DMS53 (cell line): ENCODE measurements around the gene VANGL1.

Experiments
- DNase-seq: peaks from one replicate; lab custom pipeline; 2025; lab: John Stamatoyannopoulos, UW

The VANGL1 gene

DNA sequence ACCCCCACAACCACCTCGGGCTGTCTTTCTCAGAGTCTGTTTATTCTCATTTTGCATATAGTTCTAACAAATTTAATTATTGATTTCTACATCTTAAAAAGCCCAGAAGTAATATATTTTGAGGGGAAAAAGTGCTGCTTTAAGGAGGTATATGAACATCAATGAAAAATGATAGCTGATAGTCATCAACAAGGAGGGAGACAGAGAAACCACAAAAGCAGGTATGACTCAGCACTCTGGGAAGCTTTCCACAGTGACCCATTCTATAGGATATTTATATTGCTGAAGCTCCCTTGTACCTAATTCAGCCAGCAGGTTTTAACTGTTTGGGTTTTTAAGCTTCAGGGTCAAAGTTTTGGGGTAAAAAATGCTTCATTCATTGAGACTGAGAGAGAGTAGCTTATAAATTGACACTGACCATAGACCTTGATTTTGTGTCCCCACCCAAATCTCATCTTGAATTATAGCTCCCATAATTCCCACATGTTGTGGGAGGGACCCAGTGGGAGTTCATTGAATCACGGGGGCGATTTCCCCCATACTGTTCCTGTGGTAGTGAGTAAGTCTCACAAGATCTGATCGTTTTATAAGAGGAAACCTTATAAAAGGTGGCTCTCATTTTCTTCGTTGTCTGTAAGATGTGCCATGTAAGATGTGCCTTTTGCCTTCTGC is 27.4 kb downstream of the VANGL1 start:
- DNase-seq: peak; percentile 40

DNA sequence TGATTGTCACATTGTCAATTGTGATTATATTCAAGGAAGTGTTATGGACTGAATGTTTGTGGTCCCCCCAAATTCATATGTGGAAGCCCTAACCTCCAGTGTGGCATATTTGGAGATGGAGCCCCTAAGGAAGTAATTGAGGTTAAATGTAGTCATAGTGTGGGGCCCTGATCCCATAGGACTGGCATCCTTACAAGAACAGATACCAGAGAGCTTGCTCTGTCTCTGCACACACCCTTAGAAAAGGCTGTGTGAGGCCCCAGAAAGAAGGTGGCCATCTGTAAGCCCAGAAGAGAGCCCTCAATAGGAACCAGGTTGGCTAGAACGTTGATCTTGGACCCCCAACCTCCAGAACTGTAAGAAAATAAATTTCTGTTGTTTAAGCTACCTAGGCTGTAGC is 28.1 kb downstream of the VANGL1 start:
- no peak for DNase-seq

DNA sequence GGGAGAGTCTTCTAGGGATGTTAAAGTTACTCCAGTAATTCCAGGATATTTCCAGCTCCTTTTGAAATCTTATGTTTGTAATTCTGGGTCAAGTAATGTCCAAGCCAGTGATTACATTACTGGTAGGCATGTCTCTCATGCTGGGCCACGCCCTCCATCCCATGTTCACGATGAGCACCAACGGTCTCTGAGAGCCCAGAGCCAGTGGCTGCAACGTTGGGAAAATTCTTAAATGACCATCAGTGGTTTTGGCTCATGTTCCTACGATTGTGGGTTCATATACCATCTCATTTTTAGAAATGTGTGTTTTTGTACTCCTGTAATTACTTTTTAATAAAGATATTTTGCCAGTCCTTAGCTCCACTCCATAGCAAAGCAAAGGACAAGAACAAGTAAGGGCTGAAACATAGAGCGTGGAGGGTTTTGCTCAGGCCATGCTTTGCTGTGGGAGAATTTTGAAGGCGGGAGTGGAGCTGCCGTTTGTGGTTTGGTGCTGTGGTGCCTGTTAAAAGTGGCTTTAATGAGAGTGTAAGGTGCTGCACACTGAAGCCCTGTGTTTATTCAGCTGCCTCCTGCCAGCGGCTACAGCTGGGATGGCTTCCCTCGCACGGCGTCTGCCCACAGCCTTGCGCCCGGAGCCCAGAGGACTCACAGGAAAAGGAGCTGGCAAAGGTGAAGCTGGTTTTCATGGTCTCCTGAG is 28.9 kb downstream of the VANGL1 start:
- DNase-seq: peak; percentile 82

DNA sequence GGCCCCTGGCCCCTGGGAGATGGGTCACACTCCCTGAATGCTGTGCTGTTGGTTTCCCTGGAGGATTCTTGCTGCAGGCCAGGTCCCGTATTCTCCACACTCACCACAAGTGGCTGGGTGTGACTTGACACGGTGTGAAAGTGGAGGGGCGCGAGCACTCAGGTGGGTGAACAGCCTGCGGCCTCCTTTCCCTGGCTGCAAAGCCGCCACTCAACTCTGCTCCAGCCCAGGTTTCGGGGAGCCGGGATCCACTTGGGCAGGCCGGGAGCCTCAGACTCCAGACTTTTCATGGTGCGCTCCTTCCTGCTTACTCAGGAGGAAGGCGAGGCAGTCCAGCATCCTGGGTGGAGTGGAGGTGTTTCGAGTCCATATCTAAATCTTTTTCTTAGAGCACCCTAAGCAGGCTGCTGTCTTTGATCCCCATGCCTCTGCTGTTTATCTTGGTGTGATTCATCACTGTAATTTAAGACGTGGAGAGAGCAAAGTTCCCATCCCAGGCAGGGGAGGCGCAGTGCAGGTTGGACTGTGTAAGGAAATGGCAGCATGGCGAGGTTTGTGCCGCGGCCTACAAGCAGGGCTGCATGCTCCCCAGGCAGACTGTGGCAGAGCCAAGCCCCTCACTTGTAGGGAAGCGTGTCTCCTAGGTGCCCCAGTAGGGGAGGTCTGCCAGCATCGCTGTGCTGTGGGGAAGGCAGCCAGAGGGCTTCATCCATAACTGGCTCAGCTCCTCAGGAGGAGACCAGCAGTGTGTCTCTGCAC is 29.6 kb downstream of the VANGL1 start:
- peak; percentile 69 for DNase-seq

DNA sequence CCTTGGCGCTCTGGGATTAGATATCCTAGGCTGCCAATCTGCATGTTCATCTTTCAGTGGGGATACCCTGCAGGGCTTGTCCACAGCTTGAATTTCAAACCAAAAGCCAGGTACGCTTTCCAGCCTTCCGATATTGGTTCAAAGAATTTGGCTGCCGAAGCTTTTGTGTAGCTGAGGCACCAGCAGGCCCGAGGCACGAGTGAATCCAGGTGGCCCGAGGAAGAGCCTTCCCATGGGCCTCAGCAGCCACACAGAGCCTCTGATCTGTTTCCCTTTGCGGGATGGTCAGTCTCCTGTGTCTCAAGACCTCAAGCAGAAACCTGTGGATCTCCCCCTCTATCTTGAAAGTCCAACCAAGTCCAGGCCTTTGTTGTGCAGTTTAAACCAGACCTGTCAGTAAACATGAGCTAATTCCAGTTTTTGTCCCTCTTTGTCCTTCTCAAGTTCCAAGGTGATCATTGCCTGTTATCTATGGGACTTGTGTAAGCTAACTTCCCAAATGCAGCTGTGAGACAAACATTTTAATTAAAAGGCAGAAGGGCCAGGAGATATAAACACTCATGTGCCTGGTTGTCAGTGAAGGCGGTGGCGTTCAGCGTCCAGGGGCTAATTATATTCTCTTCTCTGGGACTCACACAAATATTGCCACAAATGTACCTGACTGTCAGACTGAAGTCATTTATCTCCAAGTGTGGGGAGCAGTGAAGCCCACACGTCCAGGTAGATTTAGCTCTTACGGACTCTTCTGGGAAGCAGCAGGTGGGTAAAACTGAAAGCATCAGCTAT is 30.6 kb downstream of the VANGL1 start:
- DNase-seq: no peak

DNA sequence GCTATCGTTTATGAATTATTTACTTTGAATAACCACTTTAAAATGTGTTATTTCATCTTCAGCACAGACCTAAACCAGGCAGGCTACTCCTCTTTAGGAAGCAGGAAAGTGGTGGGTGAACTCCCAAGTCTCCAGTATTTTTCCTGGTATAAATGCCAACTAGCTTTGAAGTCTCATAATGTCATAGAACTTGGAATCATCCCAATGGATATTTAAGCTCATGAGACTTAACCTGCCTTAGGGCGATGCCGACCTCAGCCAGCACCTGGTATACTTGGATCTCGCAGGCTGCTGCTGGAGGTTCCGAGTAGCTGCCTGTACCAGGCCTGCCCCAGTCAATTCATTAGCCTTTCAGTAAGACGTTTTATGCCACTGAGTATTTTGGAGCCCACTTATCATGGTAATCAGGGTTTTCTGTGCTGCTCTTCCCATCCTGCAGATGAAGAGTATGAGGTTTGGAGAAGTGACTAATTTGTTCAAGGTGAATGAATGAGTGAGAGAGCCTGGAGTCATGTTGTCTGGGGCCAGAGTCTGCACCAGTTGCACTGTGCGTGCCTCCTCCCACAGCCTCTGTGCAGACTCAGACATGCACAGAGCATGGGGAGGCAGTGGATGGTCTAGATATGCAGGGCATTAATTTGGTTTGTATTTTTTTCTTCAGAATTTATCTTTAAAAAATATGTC is 34.9 kb downstream of the VANGL1 start:
- no peak for DNase-seq

DNA sequence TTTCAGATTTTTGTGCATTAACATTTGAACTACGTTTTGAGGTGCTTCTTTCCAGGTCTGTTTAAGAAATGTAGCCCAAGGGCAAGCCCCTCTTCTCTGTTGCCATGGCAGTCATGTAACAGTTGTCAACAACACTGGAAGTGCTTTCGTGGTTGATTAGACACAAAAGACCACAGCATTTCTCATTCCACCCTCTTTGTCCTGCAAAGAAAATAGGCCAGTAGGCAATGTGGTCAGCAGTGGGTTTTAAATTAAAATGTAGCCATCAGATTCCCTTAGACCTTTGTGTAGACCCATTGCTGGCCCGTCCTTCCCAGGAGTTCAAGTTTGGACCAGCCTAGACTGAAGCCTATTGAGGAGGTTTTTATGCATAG is 35.4 kb downstream of the VANGL1 start:
- no peak for DNase-seq

DNA sequence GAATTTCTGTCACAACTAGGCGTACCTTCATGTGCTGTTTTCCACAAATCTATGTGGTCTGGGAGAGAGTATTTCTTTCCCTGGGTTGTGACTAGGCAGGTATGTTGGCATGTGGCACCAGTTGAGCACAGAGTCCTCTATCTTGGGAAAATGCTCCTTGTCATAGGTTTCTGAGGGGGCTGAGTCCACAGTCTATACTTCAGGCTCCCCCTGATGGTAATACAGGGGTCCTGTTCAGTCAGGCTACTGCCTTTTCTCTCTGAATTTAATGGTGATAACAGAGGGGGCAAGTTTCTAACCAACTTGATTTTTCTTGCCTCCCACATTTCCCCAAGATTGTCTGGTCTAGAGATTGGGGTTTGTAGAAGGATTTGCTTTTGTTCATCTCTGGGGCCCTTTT is 35.8 kb downstream of the VANGL1 start:
- no peak for DNase-seq

DNA sequence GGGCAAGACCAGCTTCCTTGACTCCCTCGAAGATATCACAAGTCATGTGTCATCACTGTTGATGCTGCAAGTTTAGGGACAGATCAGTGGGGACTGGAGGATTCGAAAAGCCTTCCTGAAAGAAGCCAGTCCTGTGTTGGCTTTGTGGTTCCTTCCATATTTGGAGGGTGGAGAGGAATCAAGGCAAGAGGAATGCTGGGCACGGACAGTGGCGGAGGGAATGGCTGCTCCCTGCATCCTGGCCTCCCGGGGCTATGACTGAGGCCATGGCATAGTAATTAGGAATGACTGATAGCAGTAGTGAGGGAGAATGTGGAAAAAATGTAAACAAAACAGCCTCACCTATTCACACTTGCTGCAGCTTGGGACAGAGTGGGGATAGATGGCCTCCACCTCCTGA is 36.4 kb downstream of the VANGL1 start:
- DNase-seq: no peak

DNA sequence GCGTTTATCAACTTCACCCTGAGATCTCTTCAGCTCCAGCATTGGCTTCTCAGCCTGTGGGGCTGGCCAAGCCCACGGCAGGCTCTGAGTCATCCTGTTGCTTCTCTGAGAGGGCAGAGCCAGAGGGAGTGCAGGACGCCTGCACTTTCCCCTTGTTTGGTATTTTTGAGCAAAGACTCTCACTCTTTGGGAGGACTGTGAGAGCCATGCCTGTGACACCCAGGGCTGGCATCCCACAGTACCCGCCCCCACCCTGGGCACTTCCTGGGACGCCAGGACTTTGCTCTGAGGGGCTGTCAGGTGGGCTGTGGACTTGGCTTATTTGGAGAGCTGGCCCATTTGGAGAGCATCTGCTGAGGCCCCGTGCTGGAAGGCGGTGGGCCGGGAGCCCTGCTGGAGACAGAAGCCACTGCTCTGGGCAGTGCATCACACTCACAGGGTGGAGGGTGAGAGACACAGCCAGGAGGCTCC is 37.4 kb downstream of the VANGL1 start:
- DNase-seq: no peak

DNA sequence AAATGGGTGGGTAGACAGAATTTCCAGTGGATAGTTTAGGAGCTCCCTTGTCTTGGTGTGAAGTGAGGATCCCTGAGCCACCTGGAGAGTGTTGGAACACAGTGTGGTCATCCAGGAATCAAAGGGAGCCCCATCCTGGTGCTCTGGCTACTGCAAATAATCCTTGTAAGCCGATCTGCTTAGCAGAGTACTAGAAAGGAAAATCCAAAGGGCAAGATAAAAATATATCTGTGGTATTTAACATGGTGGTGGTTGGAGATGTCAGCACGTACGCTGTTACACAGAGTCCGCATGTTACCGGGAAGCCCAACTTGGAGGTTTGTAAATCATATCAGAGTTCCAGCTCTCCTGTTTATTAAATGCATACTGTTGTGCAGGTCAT is 39.0 kb downstream of the VANGL1 start:
- DNase-seq: peak; percentile 0

DNA sequence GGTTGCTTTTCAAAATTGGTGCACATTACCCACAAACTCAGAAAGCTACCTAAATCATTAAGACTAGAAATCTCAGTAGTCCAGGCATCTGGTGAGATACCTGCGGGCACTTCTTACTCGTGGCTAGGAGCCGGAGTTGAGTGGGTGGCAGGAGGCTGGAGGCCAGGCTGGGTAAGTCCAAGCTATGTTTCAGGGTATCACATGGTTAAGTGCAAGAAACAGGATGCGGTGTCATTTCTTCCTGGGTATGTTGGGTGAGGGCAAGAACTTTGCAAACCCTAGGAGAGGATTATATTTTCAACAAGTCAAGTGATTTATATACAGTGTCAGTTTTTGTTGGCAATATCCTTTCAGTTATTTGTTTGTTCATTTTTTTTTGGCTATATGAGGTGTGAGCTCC is 41.0 kb downstream of the VANGL1 start:
- DNase-seq: no peak

DNA sequence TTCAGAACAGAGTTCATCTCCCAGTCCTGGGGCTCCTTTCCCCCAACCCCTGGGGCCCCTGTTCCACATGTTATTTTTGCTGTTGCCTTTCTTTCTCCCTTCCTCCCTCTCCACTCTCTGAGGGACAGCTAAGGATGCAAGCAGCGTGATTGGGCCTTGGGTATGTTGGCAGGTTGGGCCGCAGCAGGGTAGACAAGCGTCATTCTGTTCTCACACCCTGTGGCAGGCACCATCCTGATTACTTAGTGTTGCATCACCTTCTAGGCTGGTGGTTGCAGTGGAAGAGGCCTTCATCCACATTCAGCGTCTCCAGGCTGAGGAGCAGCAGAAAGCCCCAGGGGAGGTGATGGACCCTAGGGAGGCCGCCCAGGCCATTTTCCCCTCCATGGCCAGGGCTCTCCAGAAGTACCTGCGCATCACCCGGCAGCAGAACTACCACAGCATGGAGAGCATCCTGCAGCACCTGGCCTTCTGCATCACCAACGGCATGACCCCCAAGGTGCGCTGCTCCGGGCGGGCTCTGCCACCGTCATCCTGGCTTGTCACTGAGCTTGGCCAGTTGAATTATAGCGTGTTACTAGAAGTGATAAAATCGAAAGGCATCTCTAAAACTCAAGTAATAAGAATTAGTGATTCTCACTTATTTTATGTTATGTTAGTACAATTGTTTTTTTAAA is 43.4 kb downstream of the VANGL1 start:
- DNase-seq: no peak

DNA sequence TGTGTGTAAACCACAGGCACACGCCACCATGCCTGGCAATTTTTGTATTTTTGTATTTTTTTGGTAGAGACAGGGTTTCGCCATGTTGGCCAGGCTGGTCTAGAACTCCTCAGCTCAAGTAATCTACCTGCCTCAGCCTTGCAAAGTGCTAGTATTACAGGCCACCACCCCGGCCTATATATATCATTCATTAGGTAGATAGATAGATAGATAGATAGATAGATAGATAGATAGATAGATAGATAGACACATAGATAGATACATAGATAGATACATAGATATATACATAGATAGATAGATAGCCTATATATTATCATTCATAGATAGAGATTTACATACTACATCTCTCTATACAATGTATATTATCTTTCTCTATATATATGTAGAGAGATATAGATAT is 46.0 kb downstream of the VANGL1 start:
- DNase-seq: no peak

DNA sequence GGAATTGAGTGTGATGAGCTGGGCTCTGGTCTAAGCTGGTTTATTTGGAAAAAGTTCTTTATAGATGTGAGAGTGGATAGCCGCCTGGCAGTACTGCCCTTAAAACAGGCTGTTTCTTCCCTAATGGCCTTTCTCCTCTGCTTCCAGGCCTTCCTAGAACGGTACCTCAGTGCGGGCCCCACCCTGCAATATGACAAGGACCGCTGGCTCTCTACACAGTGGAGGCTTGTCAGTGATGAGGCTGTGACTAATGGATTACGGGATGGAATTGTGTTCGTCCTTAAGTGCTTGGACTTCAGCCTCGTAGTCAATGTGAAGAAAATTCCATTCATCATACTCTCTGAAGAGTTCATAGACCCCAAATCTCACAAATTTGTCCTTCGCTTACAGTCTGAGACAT is 49.2 kb downstream of the VANGL1 start:
- DNase-seq: no peak

DNA sequence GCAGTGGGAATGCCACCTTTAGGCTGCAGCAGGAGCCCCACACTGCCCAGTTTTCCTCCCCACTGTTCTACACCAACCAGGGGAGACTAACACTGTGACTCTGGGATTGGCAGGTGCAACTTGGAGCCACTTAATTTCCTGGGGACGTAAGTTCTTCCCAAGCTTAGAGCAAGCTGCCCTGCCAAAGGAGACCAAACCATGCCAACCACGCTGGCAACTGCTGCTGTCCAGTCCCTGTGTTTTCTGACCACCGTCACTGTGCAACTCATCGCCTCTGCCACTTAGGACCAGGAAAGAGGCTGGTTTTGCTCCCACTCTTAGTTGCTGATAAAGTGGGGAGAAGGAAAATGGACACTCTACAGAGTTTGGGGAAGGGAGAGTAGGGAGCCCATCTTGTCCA is 50.5 kb downstream of the VANGL1 start:
- no peak for DNase-seq

DNA sequence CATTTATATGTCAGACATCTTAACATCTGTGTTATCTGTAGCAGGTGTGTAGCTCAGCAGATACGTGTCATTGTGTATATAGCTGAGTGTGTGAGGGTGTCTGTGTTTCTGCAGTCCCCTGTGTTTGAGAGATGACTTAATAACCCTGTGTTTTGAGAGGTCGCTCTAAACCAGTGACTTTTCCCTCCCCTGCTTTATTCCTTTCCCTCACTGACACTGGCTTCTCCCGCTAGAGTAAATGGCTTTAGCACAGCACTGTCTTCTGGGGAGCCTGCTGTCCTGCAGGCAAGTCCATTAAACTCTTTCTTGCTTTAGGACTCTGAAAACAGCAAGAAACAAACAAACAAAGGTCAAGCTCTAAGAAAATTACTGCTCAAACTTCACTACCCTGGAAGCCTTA is 53.0 kb downstream of the VANGL1 start:
- no peak for DNase-seq

DNA sequence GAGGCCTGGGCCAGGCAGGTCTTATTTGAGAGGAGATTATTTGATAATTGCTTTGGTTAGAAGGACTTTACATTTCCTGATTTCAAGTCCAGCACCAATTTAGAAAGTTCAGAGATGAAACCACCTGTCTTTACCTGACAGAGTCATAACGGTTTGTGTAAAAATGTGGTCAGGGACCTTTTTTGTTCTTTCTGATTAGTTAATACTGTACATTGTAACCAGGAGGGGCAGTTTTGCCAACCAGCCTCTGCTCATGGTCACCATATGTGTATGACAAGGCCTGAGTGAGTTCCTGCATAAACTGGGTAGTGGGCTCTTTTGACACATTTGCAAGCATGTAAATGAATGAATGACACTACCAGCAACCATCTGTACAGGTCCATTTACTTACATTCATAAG is 55.8 kb downstream of the VANGL1 start:
- no peak for DNase-seq

DNA sequence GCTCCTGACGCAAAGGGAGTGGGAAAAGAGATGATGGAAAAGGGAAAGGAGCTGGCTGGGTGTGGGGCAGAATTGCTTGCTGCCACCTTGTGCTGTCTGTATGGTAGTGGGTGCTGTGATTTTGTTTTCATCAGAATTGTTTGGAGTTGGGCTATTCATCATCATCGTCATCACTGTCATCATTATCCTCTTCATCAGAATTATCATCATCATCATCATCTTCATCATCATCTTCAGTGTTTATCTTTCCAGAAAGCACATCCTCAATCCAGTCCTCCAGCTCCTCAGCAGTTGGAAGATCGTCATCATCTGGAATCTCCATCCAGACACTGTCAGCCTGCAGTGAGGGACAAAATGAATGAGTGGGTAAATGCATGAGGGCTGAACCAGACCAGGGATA is 59.3 kb downstream of the VANGL1 start:
- DNase-seq: no peak

DNA sequence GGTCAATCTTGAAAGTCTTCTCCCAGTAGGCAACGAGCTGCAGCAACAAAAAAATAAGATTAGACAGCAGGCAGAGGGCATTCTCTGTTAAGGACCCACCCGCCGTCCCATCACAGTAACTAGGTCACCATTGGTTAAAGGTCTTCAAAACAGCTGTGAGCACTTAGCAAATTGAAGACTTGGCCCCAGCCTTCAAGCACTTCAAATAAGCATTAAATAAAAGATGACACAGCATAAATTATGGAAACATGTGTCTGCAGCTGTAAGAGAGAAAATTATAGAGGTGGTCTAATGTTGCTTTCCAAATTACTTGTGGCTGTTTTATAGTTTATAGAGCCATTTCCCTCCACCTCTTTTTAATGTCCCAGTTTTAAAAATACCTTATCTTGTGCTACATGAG is 61.2 kb downstream of the VANGL1 start:
- no peak for DNase-seq
